Measurements from ENCODE around the gene KASH5. TPM values are rescaled to one million over a fixed set of nuclear protein-coding genes. Genes with fewer than 3 reads are reported as not detected.

Gene KASH5
- polyA plus RNA-seq, 2 of the 4 experiments (the other 2 are of a cell fraction) = 0.08 to 0.17 TPM

GRCh38 chr19:49463960-49464740 is 76.1 kb downstream of the KASH5 start:
- POLR2A ChIA-PET = interaction anchor here (1.6 kb wide), 1 partner anchor 11 kb away, joined by 4 read pairs; the partner anchor contains the start of gene ALDH16A1
- FAIRE-seq (no peak), ATAC-seq (peak; percentile 14; a peak in 3 of 6 replicates)

GRCh38 chr19:49465371-49465770 is 77.3 kb downstream of the KASH5 start:
- CTCF ChIA-PET = interaction anchor here (0.8 to 2.5 kb wide), 9 partner anchors 8 to 239 kb away, joined by 3 to 14 read pairs (median 5); partner anchors contain the start of genes ALDH16A1 and FLT3LG
- Histone ChIP-seq H3K4me1 (peaks cover 3% of the 10 kb centered on the region; the same call in 1 of the 3 replicates), H3K27ac (no peak overlapping the region), H3K4me3 (no peak overlapping the region), H3K9me3 (no peaks in the 10 kb centered on the region), H3K4me2 (no peak overlapping the region)
- WGBS (ENCODE audit: missing lambda C conversion rate) = 98% methylated on average over 3 of the region's 3 CpGs
- ATAC-seq (no peak), FAIRE-seq (no peak), DNase-seq (ENCODE audit: low read depth in 1 of 2, low spot score in 1 of 2) (no peak)
- TF ChIP-seq E2F6 (IDR thresholded peaks at IDR 0.05; ENCODE audit: borderline replicate concordance, low read depth) = no peak
- no peak for TF ChIP-seq RAD21 (conservative IDR thresholded peaks at IDR 0.05 in 1 of 2, IDR thresholded peaks at IDR 0.05 in 1 of 2)
- no peak for TF ChIP-seq POLR2AphosphoS2 (conservative IDR thresholded peaks at IDR 0.05; ENCODE audit: low read length)
- TF ChIP-seq ESRRA (IDR thresholded peaks at IDR 0.05; ENCODE audit: borderline replicate concordance, low read length) = no peak
- TF ChIP-seq MAFK (IDR thresholded peaks at IDR 0.05; ENCODE audit: partially characterized antibody) = no peak
- TF ChIP-seq NR3C1 (IDR thresholded peaks at IDR 0.05) = no peak
- no peak for TF ChIP-seq PHF8 (IDR thresholded peaks at IDR 0.05; ENCODE audit: borderline replicate concordance, low read depth)
- TF ChIP-seq KDM5A (IDR thresholded peaks at IDR 0.05) = no peak
- TF ChIP-seq ZSCAN20 (CRISPR knock-in tag; IDR thresholded peaks at IDR 0.05) = no peak
- TF ChIP-seq POLR2A (IDR thresholded peaks at IDR 0.05; ENCODE audit: low read length) = no peak
- no peak for TF ChIP-seq ELK1 (IDR thresholded peaks at IDR 0.05; ENCODE audit: low read depth, low read length)
- TF ChIP-seq PBX3 (IDR thresholded peaks at IDR 0.05) = no peak
- TF ChIP-seq HOXA7 (CRISPR knock-in tag; IDR thresholded peaks at IDR 0.05) = no peak
- TF ChIP-seq MYC (IDR thresholded peaks at IDR 0.05; ENCODE audit: borderline replicate concordance, low read length) = no peak
- no peak for TF ChIP-seq HES2 (IDR thresholded peaks at IDR 0.05)
- TF ChIP-seq ZFP36 (IDR thresholded peaks at IDR 0.05; ENCODE audit: borderline replicate concordance, partially characterized antibody) = no peak
- POLR2A ChIA-PET = interaction anchor here (1.6 kb wide), 1 partner anchor 12 kb away, joined by 4 read pairs; the partner anchor contains the start of gene ALDH16A1

More at GRCh38 chr19:49463960-49464740, 76.1 kb downstream of the KASH5 start:
- Histone ChIP-seq H3K4me1 (peaks cover 3% of the 10 kb centered on the region; the same call in 1 of the 3 replicates), H3K4me3 (no peak overlapping the region), H3K9me3 (no peaks in the 10 kb centered on the region), H3K4me2 (no peak overlapping the region), H3K27ac (no peak overlapping the region)
- CTCF ChIA-PET = interaction anchor here (1.3 to 2.5 kb wide), 5 partner anchors 9 to 107 kb away, joined by 4 to 14 read pairs (median 7); partner anchors contain the start of gene FLT3LG
- TF ChIP-seq RCOR1 (IDR thresholded peaks at IDR 0.05; ENCODE audit: low read depth, low read length) (no peak), CBX2 (IDR thresholded peaks at IDR 0.05; ENCODE audit: borderline replicate concordance, low read depth) (no peak), RARB (CRISPR knock-in tag; IDR thresholded peaks at IDR 0.05) (no peak), GATA3 (IDR thresholded peaks at IDR 0.05; ENCODE audit: borderline replicate concordance) (no peak), HES2 (IDR thresholded peaks at IDR 0.05) (no peak), JUNB (IDR thresholded peaks at IDR 0.05) (no peak), FOSB (CRISPR knock-in tag; IDR thresholded peaks at IDR 0.05) (no peak), RAD21 (conservative IDR thresholded peaks at IDR 0.05 in 1 of 2, IDR thresholded peaks at IDR 0.05 in 1 of 2) (no peak), ZNF302 (CRISPR knock-in tag; IDR thresholded peaks at IDR 0.05) (no peak), MAX (IDR thresholded peaks at IDR 0.05) (no peak), ESRRA (IDR thresholded peaks at IDR 0.05; ENCODE audit: borderline replicate concordance, low read length) (no peak), NFE2L2 (conservative IDR thresholded peaks at IDR 0.05; ENCODE audit: low read length) (no peak), ATOH8 (CRISPR knock-in tag; IDR thresholded peaks at IDR 0.05; ENCODE audit: low read depth) (no peak), KDM5A (IDR thresholded peaks at IDR 0.05) (no peak)
- DNase-seq (ENCODE audit: low read depth in 1 of 2, low spot score in 1 of 2) = no peak
- 93% methylated on average over 38 of the region's 39 CpGs for WGBS (ENCODE audit: missing lambda C conversion rate)

Measured in A549 (cell line).